ENCODE results near the gene AVEN. TPM values are rescaled to one million over a fixed set of nuclear protein-coding genes. Genes with fewer than 3 reads are reported as not detected.
A peak's percentile ranks its signal among the peaks of the same experiment; 100 is the strongest.

Gene AVEN
- total and polyA plus RNA-seq, 2 experiments from 2014 or later, result 7.7 to 10.3 TPM

GRCh38 chr15:33825453-33825852 is 213.6 kb downstream of the AVEN start:
- H3K36me3 Mint-ChIP-seq (ENCODE audit: low read depth), result no peaks in the 10 kb centered on the region
- no peaks in the 10 kb centered on the region for H4K20me1 ChIP-seq (replicated peaks; ENCODE audit: insufficient read depth)
- no peaks in the 10 kb centered on the region for H3F3A ChIP-seq (replicated peaks; ENCODE audit: low read depth)
- no peaks in the 10 kb centered on the region for H3K27me3 ChIP-seq (ENCODE audit: insufficient read depth)
- no peak overlapping the region for H3K4me3 ChIP-seq
- no peak overlapping the region for H3K27ac ChIP-seq (ENCODE audit: low read depth)
- no peak overlapping the region for H3K4me2 ChIP-seq
- H3K9me3 Mint-ChIP-seq, result no peaks in the 10 kb centered on the region
- H3K4me1 Mint-ChIP-seq, result peaks cover 7% of the 10 kb centered on the region; the same call in 1 of the 3 replicates
- no peak overlapping the region for H3K27ac Mint-ChIP-seq
- ATAC-seq (no peak), DNase-seq (ENCODE audit: low spot score) (no peak)
- 0 out of 2 replicates have a peak, but pooled peaks cover 6% of the 10 kb centered on the region for H3K9me2 ChIP-seq (ENCODE audit: insufficient read depth)
- 0 out of 2 replicates have a peak overlapping the region, but pooled peaks have one; percentile 2 for H2AFZ ChIP-seq
- TF ChIP-seq JUNB (IDR thresholded peaks at IDR 0.05; ENCODE audit: unreplicated experiment) (no peak), STAT1 (IDR thresholded peaks at IDR 0.05; ENCODE audit: unreplicated experiment) (no peak), EZH2phosphoT487 (IDR thresholded peaks at IDR 0.05; ENCODE audit: unreplicated experiment) (no peak), ZNF462 (CRISPR knock-in tag; IDR thresholded peaks at IDR 0.05) (no peak), EZH2 (IDR thresholded peaks at IDR 0.05; ENCODE audit: low read depth, unreplicated experiment) (no peak), ZNF114 (CRISPR knock-in tag; IDR thresholded peaks at IDR 0.05) (no peak), ZNF331 (CRISPR knock-in tag; IDR thresholded peaks at IDR 0.05; ENCODE audit: low read depth) (no peak)
- TF ChIP-seq, protein P1, sequence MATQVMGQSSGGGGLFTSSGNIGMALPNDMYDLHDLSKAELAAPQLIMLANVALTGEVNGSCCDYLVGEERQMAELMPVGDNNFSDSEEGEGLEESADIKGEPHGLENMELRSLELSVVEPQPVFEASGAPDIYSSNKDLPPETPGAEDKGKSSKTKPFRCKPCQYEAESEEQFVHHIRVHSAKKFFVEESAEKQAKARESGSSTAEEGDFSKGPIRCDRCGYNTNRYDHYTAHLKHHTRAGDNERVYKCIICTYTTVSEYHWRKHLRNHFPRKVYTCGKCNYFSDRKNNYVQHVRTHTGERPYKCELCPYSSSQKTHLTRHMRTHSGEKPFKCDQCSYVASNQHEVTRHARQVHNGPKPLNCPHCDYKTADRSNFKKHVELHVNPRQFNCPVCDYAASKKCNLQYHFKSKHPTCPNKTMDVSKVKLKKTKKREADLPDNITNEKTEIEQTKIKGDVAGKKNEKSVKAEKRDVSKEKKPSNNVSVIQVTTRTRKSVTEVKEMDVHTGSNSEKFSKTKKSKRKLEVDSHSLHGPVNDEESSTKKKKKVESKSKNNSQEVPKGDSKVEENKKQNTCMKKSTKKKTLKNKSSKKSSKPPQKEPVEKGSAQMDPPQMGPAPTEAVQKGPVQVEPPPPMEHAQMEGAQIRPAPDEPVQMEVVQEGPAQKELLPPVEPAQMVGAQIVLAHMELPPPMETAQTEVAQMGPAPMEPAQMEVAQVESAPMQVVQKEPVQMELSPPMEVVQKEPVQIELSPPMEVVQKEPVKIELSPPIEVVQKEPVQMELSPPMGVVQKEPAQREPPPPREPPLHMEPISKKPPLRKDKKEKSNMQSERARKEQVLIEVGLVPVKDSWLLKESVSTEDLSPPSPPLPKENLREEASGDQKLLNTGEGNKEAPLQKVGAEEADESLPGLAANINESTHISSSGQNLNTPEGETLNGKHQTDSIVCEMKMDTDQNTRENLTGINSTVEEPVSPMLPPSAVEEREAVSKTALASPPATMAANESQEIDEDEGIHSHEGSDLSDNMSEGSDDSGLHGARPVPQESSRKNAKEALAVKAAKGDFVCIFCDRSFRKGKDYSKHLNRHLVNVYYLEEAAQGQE (IDR thresholded peaks at IDR 0.05; ENCODE audit: unreplicated experiment), result no peak
- no peaks in the 10 kb centered on the region for H3K27me3 Mint-ChIP-seq (ENCODE audit: insufficient read depth, low read depth, poor library complexity)
- H3K36me3 ChIP-seq (ENCODE audit: insufficient read depth), result no peaks in the 10 kb centered on the region
- H3K4me3 Mint-ChIP-seq, result no peak overlapping the region
- H3K79me2 ChIP-seq (replicated peaks; ENCODE audit: insufficient read depth), result no peaks in the 10 kb centered on the region
- H3K4me1 ChIP-seq (ENCODE audit: insufficient read depth), result no peaks in the 10 kb centered on the region

Measured in GM23338 (cell line).